GM12864 (cell line): Measurements from ENCODE around the gene JOSD2.
A peak's percentile ranks its signal among the peaks of the same experiment; 100 is the strongest.

Experiments
- DNase-seq: peaks from one replicate; pipeline ENCODE4 v3.0.0-alpha.2; 2011; ENCODE audit warnings: low read depth
- H3K4me3 ChIP-seq: 2 replicates; pipeline ENCODE4 v1.5.1; 2011; ENCODE audit warnings: mild to moderate bottlenecking, low read depth, low read length, control low read depth
- CTCF ChIP-seq: IDR thresholded peaks from 2 replicates; pipeline ENCODE4 v1.5.1; 2011; ENCODE audit warnings: low read depth, mild to moderate bottlenecking, moderate library complexity, low read length, control low read depth, inconsistent platforms; ENCODE audit errors: missing control alignments

The JOSD2 gene

GRCh38 chr19:50486823-50487515, 24.0 kb downstream of the JOSD2 start:
- TF ChIP-seq CTCF, result peak; percentile 68
- no peak for DNase-seq
- no peak overlapping the region for H3K4me3 ChIP-seq

DNA sequence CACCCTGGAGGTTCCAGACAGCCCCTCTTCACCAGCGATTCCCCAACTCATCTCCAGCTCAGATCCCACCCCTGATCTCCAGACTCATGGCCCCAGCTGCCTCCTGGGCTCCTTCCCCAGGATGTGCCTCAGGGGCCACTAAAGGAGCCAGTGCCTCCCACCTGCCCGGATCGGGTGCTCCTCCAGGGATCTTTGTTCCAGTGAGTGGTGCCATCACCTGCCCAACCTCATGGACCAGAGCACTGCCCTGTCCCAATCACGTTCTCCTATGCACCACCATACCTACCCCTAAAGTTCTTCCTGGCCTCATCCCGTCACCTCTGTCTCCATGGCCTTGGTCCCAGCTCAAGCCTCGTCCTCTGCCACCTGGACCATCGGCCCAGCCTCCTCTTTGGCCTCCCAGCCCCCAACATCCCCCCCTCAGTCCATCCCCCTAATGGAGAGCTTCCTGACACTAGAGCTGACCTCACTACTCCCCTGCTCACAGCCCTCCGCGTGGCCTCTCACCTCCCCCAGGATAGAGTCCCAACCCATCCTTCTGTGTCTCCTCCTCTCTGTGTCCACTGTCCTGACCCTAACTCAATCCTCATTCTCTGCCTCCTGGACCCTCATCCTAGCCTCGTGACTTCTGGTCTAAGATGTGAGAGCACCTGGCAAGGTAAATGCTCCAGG, 25.6 kb downstream of the JOSD2 start:
- TF ChIP-seq CTCF, result no peak
- H3K4me3 ChIP-seq, result no peak overlapping the region
- DNase-seq, result no peak

- no peak for TF ChIP-seq CTCF
- DNase-seq, result no peak
- H3K4me3 ChIP-seq, result no peak overlapping the region
Observed at GRCh38 chr19:50482916-50483315, 28.1 kb downstream of the JOSD2 start.

DNA sequence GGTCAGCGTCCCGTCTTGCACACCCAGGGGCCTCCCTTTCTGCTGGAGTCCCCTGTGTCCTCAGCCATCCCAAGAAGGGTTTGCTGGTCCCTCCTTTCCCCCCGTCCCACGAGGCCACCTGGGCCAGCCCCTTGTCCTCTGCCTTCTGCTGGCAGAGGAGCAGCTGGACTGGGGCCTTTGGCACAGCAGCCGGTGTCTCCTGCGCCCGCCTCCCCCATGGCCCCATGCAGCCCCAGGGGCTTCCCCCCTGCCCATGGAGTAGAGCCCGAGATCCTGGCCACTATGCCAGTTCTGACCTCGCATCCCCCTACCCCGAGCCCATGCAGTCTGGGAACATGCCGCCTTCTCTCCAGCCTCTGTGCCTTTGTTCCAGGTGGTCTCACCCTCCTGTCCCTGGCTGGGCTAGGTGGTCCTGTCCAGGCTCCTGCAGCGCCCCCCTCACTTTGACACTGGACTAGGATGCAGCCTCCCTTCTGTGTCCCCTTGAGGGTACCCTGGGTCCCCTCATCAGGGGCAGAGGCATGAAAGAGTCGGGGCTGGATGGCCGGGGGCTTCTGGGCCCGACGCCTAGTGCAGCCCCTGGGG, 28.6 kb downstream of the JOSD2 start:
- no peak overlapping the region for H3K4me3 ChIP-seq
- TF ChIP-seq CTCF, result no peak
- no peak for DNase-seq

GRCh38 chr19:50481351-50482149, 29.4 kb downstream of the JOSD2 start:
- TF ChIP-seq CTCF, result no peak
- no peak for DNase-seq
- no peak overlapping the region for H3K4me3 ChIP-seq

- DNase-seq, result no peak
- no peak for TF ChIP-seq CTCF
- H3K4me3 ChIP-seq, result no peak overlapping the region
Observed at GRCh38 chr19:50480281-50481111, 30.5 kb downstream of the JOSD2 start.
